Myocyte (in vitro differentiated cells): ENCODE data around the gene TPX2. TPM values are rescaled to one million over a fixed set of nuclear protein-coding genes. Genes with fewer than 3 reads are reported as not detected.

Experiments used
- DNase-seq: peaks from one replicate; pipeline ENCODE4 v3.0.0-alpha.2; 2012; ENCODE audit warnings: low read depth
- total RNA-seq: library from RNA; depleted of rRNA; stranded (reverse); fragments of >200 nt; gene quantifications from 2 replicates; pipeline ENCODE4 v1.2.3, GENCODE V29; 2014

Gene TPX2
- total RNA-seq, 1 donor from 2014 or later, result 7.0 TPM

GRCh38 chr20:31759836-31760518, 20.9 kb downstream of the TPX2 start:
- no peak for DNase-seq

GRCh38 chr20:31760519-31761240, 21.6 kb downstream of the TPX2 start:
- DNase-seq, result no peak

- no peak for DNase-seq
Observed at GRCh38 chr20:31764641-31765305, 25.7 kb downstream of the TPX2 start.

- DNase-seq, result no peak
Observed at GRCh38 chr20:31767805-31768204, 28.7 kb downstream of the TPX2 start.

- no peak for DNase-seq
Observed at GRCh38 chr20:31769681-31770080, 30.6 kb downstream of the TPX2 start.

- DNase-seq, result no peak
Observed at GRCh38 chr20:31770243-31770642, 31.2 kb downstream of the TPX2 start.

GRCh38 chr20:31774408-31774807, 35.3 kb downstream of the TPX2 start:
- no peak for DNase-seq

- no peak for DNase-seq
Observed at GRCh38 chr20:31780839-31781238, 41.7 kb downstream of the TPX2 start.

- peak; percentile 39 for DNase-seq
Observed at GRCh38 chr20:31781945-31782344, 42.9 kb downstream of the TPX2 start.

GRCh38 chr20:31784354-31785044, 45.4 kb downstream of the TPX2 start:
- DNase-seq, result no peak

GRCh38 chr20:31785089-31785488, 46.0 kb downstream of the TPX2 start:
- no peak for DNase-seq

GRCh38 chr20:31788578-31788977, 49.5 kb downstream of the TPX2 start:
- DNase-seq, result peak; percentile 79

- no peak for DNase-seq
Observed at GRCh38 chr20:31790401-31790800, 51.3 kb downstream of the TPX2 start.

- DNase-seq, result no peak
Observed at GRCh38 chr20:31797364-31797763, 58.3 kb downstream of the TPX2 start.

GRCh38 chr20:31801508-31801907, 62.4 kb downstream of the TPX2 start:
- DNase-seq, result no peak

GRCh38 chr20:31803552-31804291, 64.6 kb downstream of the TPX2 start:
- DNase-seq, result no peak

- no peak for DNase-seq
Observed at GRCh38 chr20:31806564-31807355, 67.7 kb downstream of the TPX2 start.

- no peak for DNase-seq
Observed at GRCh38 chr20:31808481-31808880, 69.4 kb downstream of the TPX2 start.

- peak; percentile 32 for DNase-seq
Observed at GRCh38 chr20:31809661-31810060, 70.6 kb downstream of the TPX2 start.

GRCh38 chr20:31811198-31811597, 72.1 kb downstream of the TPX2 start:
- no peak for DNase-seq
